PC-3 (cell line): ENCODE measurements around the gene IGFBP3.
"Not testable (repeated sequence)": the region's sequence is repeated elsewhere in the genome, so short reads cannot be mapped to it uniquely, and the experiment has no call there.

ENCODE experiments used
- CTCF ChIP-seq: fragments of 300-600 bp; sonication (generic); conservative IDR thresholded peaks from 2 replicates; pipeline ENCODE4 v1.5.1; 2017; ENCODE audit warnings: antibody characterized with exemption, low read depth, mild to moderate bottlenecking, low read length
- EZH2 ChIP-seq: fragments of 300-600 bp; sonication (generic); IDR thresholded peaks from one replicate; pipeline ENCODE4 v1.6.1; 2017; ENCODE audit warnings: antibody characterized with exemption, mild to moderate bottlenecking, low read length; ENCODE audit not compliant: unreplicated experiment
- EZH2phosphoT487 ChIP-seq: fragments of 300-600 bp; sonication (generic); IDR thresholded peaks from 2 replicates; pipeline ENCODE4 v1.6.1; 2018; ENCODE audit warnings: mild to moderate bottlenecking, antibody characterized with exemption, low read length, borderline replicate concordance

DNA sequence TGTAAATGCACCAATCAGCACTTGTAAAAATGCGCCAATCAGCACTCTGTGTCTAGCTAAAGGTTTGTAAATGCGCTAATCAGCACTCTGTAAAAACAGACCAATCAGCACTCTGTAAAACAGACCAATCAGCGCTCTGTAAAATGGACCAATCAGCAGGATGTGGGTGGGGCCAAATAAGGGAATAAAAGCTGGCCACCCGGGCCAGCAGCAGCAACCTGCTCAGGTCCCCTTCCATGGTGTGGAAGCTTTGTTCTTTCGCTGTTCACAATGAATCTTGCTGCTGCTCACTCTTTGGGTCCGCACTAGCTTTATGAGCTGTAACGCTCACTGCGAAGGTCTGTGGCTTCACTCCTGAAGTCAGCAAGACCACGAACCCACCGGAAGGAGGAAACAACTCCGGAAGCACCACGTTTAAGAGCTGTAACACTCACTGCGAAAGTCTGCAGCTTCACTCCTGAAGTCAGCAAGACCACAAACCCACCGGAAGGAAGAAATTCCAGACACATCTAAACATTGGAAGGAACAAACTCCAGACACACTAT, 19.2 kb upstream of the IGFBP3 start:
- TF ChIP-seq CTCF, EZH2, EZH2phosphoT487: not testable (repeated sequence)
